CD4-positive, alpha-beta T cell treated with Interleukin-10 for 1 hour (primary cell): ENCODE measurements around the gene GRIK4.

Source experiments
- DNase-seq: peaks from one replicate; pipeline ENCODE4 v3.0.0-alpha.2; 2020

The GRIK4 gene

GRCh38 chr11:120863359-120863758 is 351.8 kb downstream of the GRIK4 start:
- no peak for DNase-seq

GRCh38 chr11:120867024-120867423 is 355.5 kb downstream of the GRIK4 start:
- DNase-seq: no peak

GRCh38 chr11:120867531-120867930 is 356.0 kb downstream of the GRIK4 start:
- DNase-seq: no peak

GRCh38 chr11:120867988-120868387 is 356.4 kb downstream of the GRIK4 start:
- no peak for DNase-seq

GRCh38 chr11:120869097-120869496 is 357.5 kb downstream of the GRIK4 start:
- DNase-seq: no peak

- no peak for DNase-seq
Measured at GRCh38 chr11:120869516-120870011, 358.0 kb downstream of the GRIK4 start.

GRCh38 chr11:120871194-120871593 is 359.6 kb downstream of the GRIK4 start:
- DNase-seq: no peak

- DNase-seq: no peak
Measured at GRCh38 chr11:120871924-120872323, 360.4 kb downstream of the GRIK4 start.

GRCh38 chr11:120873966-120874735 is 362.6 kb downstream of the GRIK4 start:
- DNase-seq: no peak

GRCh38 chr11:120875986-120876385 is 364.4 kb downstream of the GRIK4 start:
- DNase-seq: no peak

- no peak for DNase-seq
Measured at GRCh38 chr11:120877746-120878365, 366.3 kb downstream of the GRIK4 start.

- no peak for DNase-seq
Measured at GRCh38 chr11:120878781-120879180, 367.2 kb downstream of the GRIK4 start.

GRCh38 chr11:120880498-120881175 is 369.1 kb downstream of the GRIK4 start:
- DNase-seq: no peak

- no peak for DNase-seq
Measured at GRCh38 chr11:120881596-120881995, 370.0 kb downstream of the GRIK4 start.

GRCh38 chr11:120882175-120882574 is 370.6 kb downstream of the GRIK4 start:
- no peak for DNase-seq

GRCh38 chr11:120883404-120884080 is 372.0 kb downstream of the GRIK4 start:
- no peak for DNase-seq

GRCh38 chr11:120884154-120885020 is 372.8 kb downstream of the GRIK4 start:
- no peak for DNase-seq

GRCh38 chr11:120890609-120891320 is 379.2 kb downstream of the GRIK4 start:
- DNase-seq: no peak

GRCh38 chr11:120893440-120894201 is 382.1 kb downstream of the GRIK4 start:
- no peak for DNase-seq

- no peak for DNase-seq
Measured at GRCh38 chr11:120894202-120894985, 382.8 kb downstream of the GRIK4 start.
